OCI-LY3 (cell line): ENCODE data around the gene PRSS36.

ENCODE experiments used
- H2AFZ ChIP-seq: fragments of 200-600, 300-600 bp; shearing (Covaris generic); 2 replicates; pipeline ENCODE4 v1.6.0; 2014; ENCODE audit warnings: antibody characterized with exemption, low read depth, low read length
- H3K27ac ChIP-seq: fragments of 200-600, 300-600 bp; sonication (generic); 2 replicates; pipeline ENCODE4 v1.5.1; 2014; ENCODE audit warnings: mild to moderate bottlenecking, low read length, moderate library complexity, mixed read lengths
- H3K27me3 ChIP-seq: fragments of 200-600, 300-600 bp; sonication (generic); 2 replicates; pipeline ENCODE4 v1.6.1; 2014; ENCODE audit warnings: low read depth, low read length, mixed read lengths
- H3K36me3 ChIP-seq: fragments of 200-600, 300-600 bp; sonication (generic); replicated peaks from 2 replicates; pipeline ENCODE3; 2014; ENCODE audit warnings: low read depth, low read length, mixed read lengths
- H3K4me1 ChIP-seq: fragments of 300-600, 200-600 bp; sonication (generic); 2 replicates; pipeline ENCODE4 v1.6.1; 2014; ENCODE audit warnings: low read length, mixed read lengths
- H3K4me2 ChIP-seq: fragments of 200-600, 300-600 bp; sonication (generic); 2 replicates; pipeline ENCODE4 v1.6.1; 2014; ENCODE audit warnings: low read length, mixed read lengths
- H3K4me3 ChIP-seq: fragments of 300-600, 200-600 bp; sonication (generic); 2 replicates; pipeline ENCODE4 v1.5.1; 2014; ENCODE audit warnings: antibody characterized with exemption, mild to moderate bottlenecking, low read length, moderate library complexity
- H3K79me2 ChIP-seq: fragments of 300-600, 200-600 bp; shearing (Covaris generic); 2 replicates; pipeline ENCODE4 v1.6.1; 2014; ENCODE audit warnings: mild to moderate bottlenecking, low read length, mixed read lengths
- H3K9ac ChIP-seq: fragments of 300-600, 200-600 bp; shearing (Covaris generic); 2 replicates; pipeline ENCODE4 v1.6.0; 2014; ENCODE audit warnings: mild to moderate bottlenecking, low read length, moderate library complexity
- H3K9me3 ChIP-seq: fragments of 200-600, 300-600 bp; shearing (Covaris generic); 2 replicates; pipeline ENCODE4 v1.6.1; 2014; ENCODE audit warnings: low read length, mixed read lengths; ENCODE audit not compliant: insufficient read depth
- H4K20me1 ChIP-seq: fragments of 200-600, 300-600 bp; sonication (generic); 2 replicates; pipeline ENCODE4 v1.6.1; 2016; ENCODE audit warnings: low read length, mixed read lengths; ENCODE audit not compliant: insufficient read depth
- EZH2phosphoT487 ChIP-seq: fragments of 200-600 bp; shearing (Covaris generic); IDR thresholded peaks from 2 replicates; pipeline ENCODE4 v1.6.1; 2018; ENCODE audit warnings: antibody characterized with exemption, mixed run types, low read depth
- TF ChIP-seq, protein P1 (sequence below): fragments of 200-600, 300-600 bp; sonication (generic); IDR thresholded peaks from 2 replicates; pipeline ENCODE4 v1.5.1; 2014; ENCODE audit warnings: antibody characterized with exemption, low read length, low read depth

The PRSS36 gene

GRCh38 chr16:31189412-31189778 lies 39.5 kb upstream of the PRSS36 start:
- Histone ChIP-seq H3K9ac (no peak overlapping the region), H3K4me1 (0 out of 2 replicates have a peak, but pooled peaks cover 2% of the 10 kb centered on the region), H4K20me1 (peaks cover 97% of the 10 kb centered on the region), H3K27me3 (no peaks in the 10 kb centered on the region), H3K4me2 (no peak overlapping the region), H3K79me2 (peaks cover 82% of the 10 kb centered on the region), H2AFZ (no peak overlapping the region), H3K9me3 (no peaks in the 10 kb centered on the region), H3K4me3 (no peak overlapping the region), H3K36me3 (peaks cover 98% of the 10 kb centered on the region), H3K27ac (no peak overlapping the region)
- TF ChIP-seq, protein P1, sequence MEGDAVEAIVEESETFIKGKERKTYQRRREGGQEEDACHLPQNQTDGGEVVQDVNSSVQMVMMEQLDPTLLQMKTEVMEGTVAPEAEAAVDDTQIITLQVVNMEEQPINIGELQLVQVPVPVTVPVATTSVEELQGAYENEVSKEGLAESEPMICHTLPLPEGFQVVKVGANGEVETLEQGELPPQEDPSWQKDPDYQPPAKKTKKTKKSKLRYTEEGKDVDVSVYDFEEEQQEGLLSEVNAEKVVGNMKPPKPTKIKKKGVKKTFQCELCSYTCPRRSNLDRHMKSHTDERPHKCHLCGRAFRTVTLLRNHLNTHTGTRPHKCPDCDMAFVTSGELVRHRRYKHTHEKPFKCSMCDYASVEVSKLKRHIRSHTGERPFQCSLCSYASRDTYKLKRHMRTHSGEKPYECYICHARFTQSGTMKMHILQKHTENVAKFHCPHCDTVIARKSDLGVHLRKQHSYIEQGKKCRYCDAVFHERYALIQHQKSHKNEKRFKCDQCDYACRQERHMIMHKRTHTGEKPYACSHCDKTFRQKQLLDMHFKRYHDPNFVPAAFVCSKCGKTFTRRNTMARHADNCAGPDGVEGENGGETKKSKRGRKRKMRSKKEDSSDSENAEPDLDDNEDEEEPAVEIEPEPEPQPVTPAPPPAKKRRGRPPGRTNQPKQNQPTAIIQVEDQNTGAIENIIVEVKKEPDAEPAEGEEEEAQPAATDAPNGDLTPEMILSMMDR: no peak
- TF ChIP-seq EZH2phosphoT487: no peak

DNA sequence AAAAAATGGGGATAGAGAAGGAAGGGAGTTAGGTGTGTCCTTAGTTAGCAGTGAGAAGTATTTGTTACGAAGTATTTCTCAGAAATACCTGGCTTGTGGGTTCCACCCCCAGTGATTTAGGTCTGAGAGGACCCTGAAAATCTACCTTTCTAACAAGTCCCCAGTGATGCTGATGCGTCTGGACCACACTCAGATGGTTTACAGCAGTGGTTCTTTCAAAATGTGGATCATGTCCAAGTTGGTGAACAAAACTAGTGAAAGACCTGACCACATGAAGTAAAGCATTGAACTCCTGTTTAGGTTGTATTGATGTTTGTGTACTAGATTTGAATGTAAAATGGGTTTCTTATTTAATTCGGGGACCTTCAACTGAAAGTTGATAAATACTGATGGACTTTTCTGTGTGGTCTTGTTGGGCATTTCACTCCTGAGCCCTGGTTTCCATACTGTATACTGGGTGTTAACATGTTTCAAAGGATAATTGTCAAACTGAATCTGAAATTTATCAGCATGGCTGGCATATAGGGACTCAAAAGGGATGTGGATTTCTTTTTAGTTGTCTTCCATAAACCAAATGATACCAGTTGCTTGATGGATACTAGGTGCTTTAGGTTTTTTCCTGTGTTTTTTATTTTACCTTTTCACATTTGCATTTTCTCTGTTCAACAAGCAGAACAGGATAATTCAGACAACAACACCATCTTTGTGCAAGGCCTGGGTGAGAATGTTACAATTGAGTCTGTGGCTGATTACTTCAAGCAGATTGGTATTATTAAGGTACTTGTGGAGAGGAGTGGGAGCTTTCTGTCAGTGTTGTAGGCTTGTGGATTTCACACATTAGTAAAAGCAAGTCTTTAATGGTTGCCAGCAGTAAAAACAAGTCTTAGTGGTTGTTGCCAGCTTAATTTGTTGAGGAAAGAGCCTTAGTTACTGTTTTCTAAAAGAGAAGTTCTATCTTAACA lies 38.9 kb upstream of the PRSS36 start:
- no peak overlapping the region for H3K4me3 ChIP-seq
- 0 out of 2 replicates have a peak, but pooled peaks cover 2% of the 10 kb centered on the region for H3K4me1 ChIP-seq
- H2AFZ ChIP-seq: no peak overlapping the region
- no peaks in the 10 kb centered on the region for H3K27me3 ChIP-seq
- no peaks in the 10 kb centered on the region for H3K9me3 ChIP-seq
- TF ChIP-seq EZH2phosphoT487: no peak
- TF ChIP-seq, protein P1: no peak
- H3K79me2 ChIP-seq: peaks cover 88% of the 10 kb centered on the region
- peaks cover 96% of the 10 kb centered on the region for H4K20me1 ChIP-seq
- no peak overlapping the region for H3K4me2 ChIP-seq
- H3K9ac ChIP-seq: no peak overlapping the region
- peaks cover 96% of the 10 kb centered on the region for H3K36me3 ChIP-seq
- no peak overlapping the region for H3K27ac ChIP-seq

- H4K20me1 ChIP-seq: peaks cover 96% of the 10 kb centered on the region
- no peak overlapping the region for H2AFZ ChIP-seq
- peaks cover 5% of the 10 kb centered on the region; the same call in 1 of the 2 replicates for H3K4me1 ChIP-seq
- no peak overlapping the region for H3K4me3 ChIP-seq
- H3K9me3 ChIP-seq: no peaks in the 10 kb centered on the region
- peaks cover 91% of the 10 kb centered on the region for H3K79me2 ChIP-seq
- H3K27me3 ChIP-seq: no peaks in the 10 kb centered on the region
- no peak for TF ChIP-seq EZH2phosphoT487
- TF ChIP-seq, protein P1: no peak
- H3K4me2 ChIP-seq: no peak overlapping the region
- H3K36me3 ChIP-seq: peaks cover 96% of the 10 kb centered on the region
- no peak overlapping the region for H3K27ac ChIP-seq
- H3K9ac ChIP-seq: no peak overlapping the region
These were observed 37.9 kb upstream of the PRSS36 start for GRCh38 chr16:31187808-31188189.

- Histone ChIP-seq H3K4me3 (no peak overlapping the region), H3K4me1 (peaks cover 11% of the 10 kb centered on the region), H3K9me3 (no peaks in the 10 kb centered on the region), H3K4me2 (no peak overlapping the region), H3K27ac (no peak overlapping the region), H3K27me3 (no peaks in the 10 kb centered on the region), H3K79me2 (peaks cover 94% of the 10 kb centered on the region), H3K9ac (no peak overlapping the region), H3K36me3 (peaks cover 97% of the 10 kb centered on the region), H4K20me1 (peaks cover 97% of the 10 kb centered on the region), H2AFZ (no peak overlapping the region)
- TF ChIP-seq EZH2phosphoT487: no peak
- TF ChIP-seq, protein P1: no peak
These were observed 37.3 kb upstream of the PRSS36 start for GRCh38 chr16:31186930-31187807.
